HCT116 (cell line): ENCODE data around the gene FOXK1.

Source experiments
- EZH2 ChIP-seq: fragments of 200-600 bp; sonication (generic); IDR thresholded peaks from 2 replicates; pipeline ENCODE4 v1.6.1; 2017; ENCODE audit warnings: antibody characterized with exemption, mixed run types
- EZH2phosphoT487 ChIP-seq: fragments of 200-600 bp; IDR thresholded peaks from 2 replicates; pipeline ENCODE4 v1.6.1; 2018; ENCODE audit warnings: antibody characterized with exemption, borderline replicate concordance
- JUND ChIP-seq: IDR thresholded peaks from 2 replicates; pipeline ENCODE4 v1.6.1; 2012
- POLR2A ChIP-seq: IDR thresholded peaks from 2 replicates; pipeline ENCODE4 v1.7.0; 2011; ENCODE audit warnings: borderline replicate concordance; ENCODE audit not compliant: insufficient read depth, insufficient read length; ENCODE audit errors: extremely low read depth
- POLR2AphosphoS5 ChIP-seq: IDR thresholded peaks from 2 replicates; pipeline ENCODE4 v1.6.1; 2011; ENCODE audit warnings: mild to moderate bottlenecking, low read depth, low read length, moderate library complexity
- SIN3A ChIP-seq: IDR thresholded peaks from 2 replicates; pipeline ENCODE4 v1.6.1; 2012; ENCODE audit warnings: low read depth
- SP1 ChIP-seq: IDR thresholded peaks from 2 replicates; pipeline ENCODE4 v1.6.1; 2012; ENCODE audit warnings: low read depth
- YY1 ChIP-seq: IDR thresholded peaks from 2 replicates; pipeline ENCODE4 v1.6.1; 2011; ENCODE audit warnings: low read length, low read depth, moderate library complexity, mild to moderate bottlenecking; ENCODE audit not compliant: insufficient replicate concordance; ENCODE audit errors: extremely low read depth
- ZNF274 ChIP-seq: fragments of 200-500 bp; sonication (Bioruptor generic); IDR thresholded peaks from 2 replicates; pipeline ENCODE4 v1.6.1; 2014; ENCODE audit warnings: mild to moderate bottlenecking, low read depth, low read length, inconsistent platforms
- TF ChIP-seq, protein P1 (sequence below), 3 experiments: fragments of 200-600 bp in 1 of 3; sonication (generic) in 1 of 3; IDR thresholded peaks in 2 of 3; conservative IDR thresholded peaks in 1 of 3; 2 replicates each; pipeline ENCODE4 v1.5.1; 2012 to 2017; ENCODE audit warnings: low read depth in 2 of 3, low read length in 2 of 3, antibody characterized with exemption in 1 of 3, borderline replicate concordance in 1 of 3, control low read depth in 1 of 3, mild to moderate bottlenecking in 1 of 3, mixed read lengths in 1 of 3, mixed run types in 1 of 3, moderate library complexity in 1 of 3; ENCODE audit not compliant: insufficient read depth in 1 of 3
- TF ChIP-seq, protein P2 (sequence below): IDR thresholded peaks from 2 replicates; pipeline ENCODE4 v1.6.1; 2012; ENCODE audit warnings: low read depth

DNA sequence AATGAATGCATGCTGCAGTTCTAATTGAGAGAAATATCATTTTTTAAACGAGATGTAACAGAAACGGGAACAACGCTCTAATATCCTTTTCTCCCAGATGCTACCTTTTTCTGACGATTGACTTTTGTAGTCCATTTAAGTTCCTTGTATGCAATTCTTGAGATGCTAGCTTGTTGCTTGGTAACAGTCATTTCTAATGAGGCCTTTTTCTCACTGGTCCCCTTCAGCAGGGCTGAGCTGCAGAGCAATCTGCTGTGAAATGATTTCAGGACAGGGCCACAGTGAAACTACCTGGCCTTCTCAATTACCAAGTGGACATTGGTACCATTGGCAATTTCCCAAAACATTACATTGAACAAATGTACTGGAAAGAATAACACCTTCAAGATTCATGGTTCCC is 26.2 kb upstream of the FOXK1 start:
- TF ChIP-seq, protein P1, sequence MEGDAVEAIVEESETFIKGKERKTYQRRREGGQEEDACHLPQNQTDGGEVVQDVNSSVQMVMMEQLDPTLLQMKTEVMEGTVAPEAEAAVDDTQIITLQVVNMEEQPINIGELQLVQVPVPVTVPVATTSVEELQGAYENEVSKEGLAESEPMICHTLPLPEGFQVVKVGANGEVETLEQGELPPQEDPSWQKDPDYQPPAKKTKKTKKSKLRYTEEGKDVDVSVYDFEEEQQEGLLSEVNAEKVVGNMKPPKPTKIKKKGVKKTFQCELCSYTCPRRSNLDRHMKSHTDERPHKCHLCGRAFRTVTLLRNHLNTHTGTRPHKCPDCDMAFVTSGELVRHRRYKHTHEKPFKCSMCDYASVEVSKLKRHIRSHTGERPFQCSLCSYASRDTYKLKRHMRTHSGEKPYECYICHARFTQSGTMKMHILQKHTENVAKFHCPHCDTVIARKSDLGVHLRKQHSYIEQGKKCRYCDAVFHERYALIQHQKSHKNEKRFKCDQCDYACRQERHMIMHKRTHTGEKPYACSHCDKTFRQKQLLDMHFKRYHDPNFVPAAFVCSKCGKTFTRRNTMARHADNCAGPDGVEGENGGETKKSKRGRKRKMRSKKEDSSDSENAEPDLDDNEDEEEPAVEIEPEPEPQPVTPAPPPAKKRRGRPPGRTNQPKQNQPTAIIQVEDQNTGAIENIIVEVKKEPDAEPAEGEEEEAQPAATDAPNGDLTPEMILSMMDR (IDR thresholded peaks at IDR 0.05 in 2 of 3, conservative IDR thresholded peaks at IDR 0.05 in 1 of 3; ENCODE audit: borderline replicate concordance in 1 of 3, insufficient read depth in 1 of 3, low read depth in 2 of 3, low read length in 2 of 3) = no peak
- TF ChIP-seq EZH2phosphoT487 (no peak), POLR2A (no peak), JUND (no peak), SIN3A (no peak), YY1 (no peak), POLR2AphosphoS5 (no peak), EZH2 (no peak), SP1 (no peak), ZNF274 (no peak)
- TF ChIP-seq, protein P2, sequence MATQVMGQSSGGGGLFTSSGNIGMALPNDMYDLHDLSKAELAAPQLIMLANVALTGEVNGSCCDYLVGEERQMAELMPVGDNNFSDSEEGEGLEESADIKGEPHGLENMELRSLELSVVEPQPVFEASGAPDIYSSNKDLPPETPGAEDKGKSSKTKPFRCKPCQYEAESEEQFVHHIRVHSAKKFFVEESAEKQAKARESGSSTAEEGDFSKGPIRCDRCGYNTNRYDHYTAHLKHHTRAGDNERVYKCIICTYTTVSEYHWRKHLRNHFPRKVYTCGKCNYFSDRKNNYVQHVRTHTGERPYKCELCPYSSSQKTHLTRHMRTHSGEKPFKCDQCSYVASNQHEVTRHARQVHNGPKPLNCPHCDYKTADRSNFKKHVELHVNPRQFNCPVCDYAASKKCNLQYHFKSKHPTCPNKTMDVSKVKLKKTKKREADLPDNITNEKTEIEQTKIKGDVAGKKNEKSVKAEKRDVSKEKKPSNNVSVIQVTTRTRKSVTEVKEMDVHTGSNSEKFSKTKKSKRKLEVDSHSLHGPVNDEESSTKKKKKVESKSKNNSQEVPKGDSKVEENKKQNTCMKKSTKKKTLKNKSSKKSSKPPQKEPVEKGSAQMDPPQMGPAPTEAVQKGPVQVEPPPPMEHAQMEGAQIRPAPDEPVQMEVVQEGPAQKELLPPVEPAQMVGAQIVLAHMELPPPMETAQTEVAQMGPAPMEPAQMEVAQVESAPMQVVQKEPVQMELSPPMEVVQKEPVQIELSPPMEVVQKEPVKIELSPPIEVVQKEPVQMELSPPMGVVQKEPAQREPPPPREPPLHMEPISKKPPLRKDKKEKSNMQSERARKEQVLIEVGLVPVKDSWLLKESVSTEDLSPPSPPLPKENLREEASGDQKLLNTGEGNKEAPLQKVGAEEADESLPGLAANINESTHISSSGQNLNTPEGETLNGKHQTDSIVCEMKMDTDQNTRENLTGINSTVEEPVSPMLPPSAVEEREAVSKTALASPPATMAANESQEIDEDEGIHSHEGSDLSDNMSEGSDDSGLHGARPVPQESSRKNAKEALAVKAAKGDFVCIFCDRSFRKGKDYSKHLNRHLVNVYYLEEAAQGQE = no peak
